ENCODE data around the gene FNIP2.

DNA sequence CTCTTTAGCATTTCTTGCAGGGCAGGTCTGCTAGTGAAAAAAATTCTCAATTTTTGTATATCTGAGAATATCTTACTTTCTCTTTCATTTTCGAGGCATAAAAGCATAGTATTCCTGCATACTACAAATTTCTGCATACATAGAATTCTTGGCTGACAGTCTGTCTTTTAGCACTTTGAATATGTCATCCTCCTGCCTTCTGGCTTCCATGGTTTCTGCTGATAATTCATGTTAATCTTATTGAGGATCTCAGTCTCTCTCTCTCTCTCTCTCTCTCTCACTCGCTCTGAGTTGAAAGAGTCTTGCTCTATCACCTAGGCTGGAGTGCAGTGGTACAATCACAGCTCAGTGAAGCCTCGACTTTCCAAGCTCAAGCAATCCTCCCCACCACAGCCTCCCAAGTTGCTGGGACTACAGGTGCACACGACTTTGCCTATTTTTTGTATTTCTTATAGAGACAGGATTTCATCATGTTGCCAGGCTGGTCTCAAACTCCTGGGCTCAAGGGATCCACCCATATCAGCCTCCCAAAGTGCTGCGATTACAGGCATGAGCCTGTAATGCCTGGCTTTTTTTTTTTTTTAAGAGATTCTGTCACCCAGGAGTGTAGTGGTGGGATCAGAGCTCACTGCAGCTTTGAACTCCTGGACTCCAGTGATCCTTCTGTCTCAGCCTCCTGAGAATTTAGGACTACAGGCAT lies 161.3 kb downstream of the FNIP2 start:
- TF ChIP-seq, protein P1, sequence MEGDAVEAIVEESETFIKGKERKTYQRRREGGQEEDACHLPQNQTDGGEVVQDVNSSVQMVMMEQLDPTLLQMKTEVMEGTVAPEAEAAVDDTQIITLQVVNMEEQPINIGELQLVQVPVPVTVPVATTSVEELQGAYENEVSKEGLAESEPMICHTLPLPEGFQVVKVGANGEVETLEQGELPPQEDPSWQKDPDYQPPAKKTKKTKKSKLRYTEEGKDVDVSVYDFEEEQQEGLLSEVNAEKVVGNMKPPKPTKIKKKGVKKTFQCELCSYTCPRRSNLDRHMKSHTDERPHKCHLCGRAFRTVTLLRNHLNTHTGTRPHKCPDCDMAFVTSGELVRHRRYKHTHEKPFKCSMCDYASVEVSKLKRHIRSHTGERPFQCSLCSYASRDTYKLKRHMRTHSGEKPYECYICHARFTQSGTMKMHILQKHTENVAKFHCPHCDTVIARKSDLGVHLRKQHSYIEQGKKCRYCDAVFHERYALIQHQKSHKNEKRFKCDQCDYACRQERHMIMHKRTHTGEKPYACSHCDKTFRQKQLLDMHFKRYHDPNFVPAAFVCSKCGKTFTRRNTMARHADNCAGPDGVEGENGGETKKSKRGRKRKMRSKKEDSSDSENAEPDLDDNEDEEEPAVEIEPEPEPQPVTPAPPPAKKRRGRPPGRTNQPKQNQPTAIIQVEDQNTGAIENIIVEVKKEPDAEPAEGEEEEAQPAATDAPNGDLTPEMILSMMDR (IDR thresholded peaks at IDR 0.05), result no peak
- TF ChIP-seq POLR2A (IDR thresholded peaks at IDR 0.05) (no peak), EP300 (IDR thresholded peaks at IDR 0.05) (no peak)
